ENCODE measurements around the gene KIF3C. TPM values are rescaled to one million over a fixed set of nuclear protein-coding genes. Genes with fewer than 3 reads are reported as not detected.

Gene KIF3C
- total RNA-seq, 1 donor from 2014 or later = 2.0 TPM

Other genes starting within 250 kb of the KIF3C start
- 19.1 TPM for gene ASXL2, start 104.0 kb downstream of the KIF3C start, total RNA-seq
- 86.1 TPM for gene RAB10, start 51.6 kb upstream of the KIF3C start, total RNA-seq
- 0.93 TPM for gene GAREM2, start 190.6 kb upstream of the KIF3C start, total RNA-seq